Measurements from ENCODE around the gene NPFF. TPM values are rescaled to one million over a fixed set of nuclear protein-coding genes. Genes with fewer than 3 reads are reported as not detected.

The NPFF gene
- polyA plus RNA-seq, 3 donors, result 0.29 TPM; not detected in 2

GRCh38 chr12:53467880-53468279, 39.4 kb downstream of the NPFF start:
- intact Hi-C loops (cut with micrococcal nuclease), result no loop called here
- Histone ChIP-seq H4K20me1 (ENCODE audit: insufficient read depth, low read length) (peaks cover 95% of the 10 kb centered on the region), H3K9ac (ENCODE audit: insufficient read depth, low read length, poor library complexity, severe bottlenecking) (no peak overlapping the region), H3K27me3 (ENCODE audit: control insufficient read depth in 2 of 2, insufficient read depth in 2 of 2, low read length in 2 of 2) (no peaks in the 10 kb centered on the region), H3K4me2 (replicated peaks; ENCODE audit: extremely low read depth, low read length, poor library complexity, severe bottlenecking) (no peak overlapping the region), H3K27ac (ENCODE audit: low read depth in 1 of 2, low read length in 2 of 2) (no peak overlapping the region), H3K79me2 (ENCODE audit: insufficient read depth, low read length) (peaks cover 90% of the 10 kb centered on the region), H3K4me3 (replicated peaks in 1 of 3; ENCODE audit: low read depth in 2 of 3, low read length in 3 of 3) (no peak overlapping the region), H3K9me3 (replicated peaks in 1 of 2; ENCODE audit: control insufficient read depth in 1 of 2, insufficient read depth in 1 of 2, low read length in 2 of 2) (no peaks in the 10 kb centered on the region), H3K4me1 (ENCODE audit: control insufficient read depth in 1 of 2, insufficient read depth in 2 of 2, low read length in 2 of 2) (no peaks in the 10 kb centered on the region), H3K36me3 (replicated peaks in 1 of 2; ENCODE audit: control insufficient read depth in 1 of 2, insufficient read depth in 2 of 2, low read length in 2 of 2) (peaks cover 99% of the 10 kb centered on the region in 2 donors), H2AFZ (ENCODE audit: insufficient read depth, low read depth, low read length, poor library complexity, severe bottlenecking) (no peak overlapping the region)
- no peaks in the 10 kb centered on the region for H3K9me3 Mint-ChIP-seq
- no peak for DNase-seq
- H3K36me3 Mint-ChIP-seq, result peaks cover 88 to 98% of the 10 kb centered on the region in 2 donors
- no peaks in the 10 kb centered on the region for H3K4me1 Mint-ChIP-seq
- WGBS (ENCODE audit: insufficient coverage), result 100% methylated on average over 1 of the region's 2 CpGs
- TF ChIP-seq CTCF (IDR thresholded peaks at IDR 0.05), result no peak
- H3K27me3 Mint-ChIP-seq (ENCODE audit: low read depth in 3 of 3), result peaks cover 0 to 2% (median 0%) of the 10 kb centered on the region in 3 donors
- H3K4me3 Mint-ChIP-seq, result no peak overlapping the region
- H3K27ac Mint-ChIP-seq, result peak overlapping the region in 3 of 7 donors; percentile 33 to 64 (median 50)

GRCh38 chr12:53467082-53467481, 40.2 kb downstream of the NPFF start:
- Histone ChIP-seq H4K20me1 (ENCODE audit: insufficient read depth, low read length) (peaks cover 95% of the 10 kb centered on the region), H3K27ac (ENCODE audit: low read depth in 1 of 2, low read length in 2 of 2) (no peak overlapping the region), H3K9me3 (replicated peaks in 1 of 2; ENCODE audit: control insufficient read depth in 1 of 2, insufficient read depth in 1 of 2, low read length in 2 of 2) (no peaks in the 10 kb centered on the region), H2AFZ (ENCODE audit: insufficient read depth, low read depth, low read length, poor library complexity, severe bottlenecking) (no peak overlapping the region), H3K4me1 (ENCODE audit: control insufficient read depth in 1 of 2, insufficient read depth in 2 of 2, low read length in 2 of 2) (no peaks in the 10 kb centered on the region), H3K4me2 (replicated peaks; ENCODE audit: extremely low read depth, low read length, poor library complexity, severe bottlenecking) (no peak overlapping the region), H3K4me3 (replicated peaks in 1 of 3; ENCODE audit: low read depth in 2 of 3, low read length in 3 of 3) (no peak overlapping the region), H3K9ac (ENCODE audit: insufficient read depth, low read length, poor library complexity, severe bottlenecking) (no peak overlapping the region), H3K79me2 (ENCODE audit: insufficient read depth, low read length) (peaks cover 90% of the 10 kb centered on the region), H3K27me3 (ENCODE audit: control insufficient read depth in 2 of 2, insufficient read depth in 2 of 2, low read length in 2 of 2) (no peaks in the 10 kb centered on the region), H3K36me3 (replicated peaks in 1 of 2; ENCODE audit: control insufficient read depth in 1 of 2, insufficient read depth in 2 of 2, low read length in 2 of 2) (peaks cover 99% of the 10 kb centered on the region in 2 donors)
- DNase-seq, result no peak
- Mint-ChIP-seq H3K4me1 (no peaks in the 10 kb centered on the region), H3K27ac (peak overlapping the region in 1 of 7 donors; percentile 50), H3K4me3 (no peak overlapping the region), H3K9me3 (no peaks in the 10 kb centered on the region), H3K36me3 (peaks cover 90 to 98% of the 10 kb centered on the region in 2 donors), H3K27me3 (ENCODE audit: low read depth in 3 of 3) (peaks cover 0 to 2% (median 0%) of the 10 kb centered on the region in 3 donors)
- 100% methylated on average over 2 of the region's 5 CpGs for WGBS (ENCODE audit: insufficient coverage)
- TF ChIP-seq CTCF (IDR thresholded peaks at IDR 0.05), result no peak
- intact Hi-C loops (cut with micrococcal nuclease), result no loop called here

Measured in CD14-positive monocyte (primary cell).